ENCODE measurements around the gene PPOX.

GRCh38 chr1:161185732-161186311, 19.6 kb downstream of the PPOX start:
- TF ChIP-seq CTCF (IDR thresholded peaks at IDR 0.05) (no peak), ZFX (IDR thresholded peaks at IDR 0.05; ENCODE audit: borderline replicate concordance) (no peak)
